Erythroblast (primary cell): ENCODE measurements around the gene PACS1.

Source experiments
- GATA1 ChIP-seq: IDR thresholded peaks from 2 replicates; pipeline ENCODE4 v1.6.1; 2011; ENCODE audit warnings: low read depth, mild to moderate bottlenecking, control low read depth, low read length, moderate library complexity
- POLR2A ChIP-seq: IDR thresholded peaks from 2 replicates; pipeline ENCODE4 v1.6.1; 2011; ENCODE audit warnings: mild to moderate bottlenecking, low read length

- no peak for TF ChIP-seq POLR2A
- no peak for TF ChIP-seq GATA1
Observed at GRCh38 chr11:66150725-66151124, 80.7 kb downstream of the PACS1 start.
